HG03457 (cell line): ENCODE data around the gene EXOC7.
"Not testable (repeated sequence)": the region's sequence is repeated elsewhere in the genome, so short reads cannot be mapped to it uniquely, and the experiment has no call there.

Source experiments
- ATAC-seq: cut with Tn5 transposase; IDR thresholded peaks from one replicate; pipeline ENCODE4 v1.9.1; 2021; ENCODE audit warnings: moderate number of reproducible peaks; ENCODE audit not compliant: unreplicated experiment

The EXOC7 gene

GRCh38 chr17:76088868-76089576 is 14.6 kb downstream of the EXOC7 start:
- ATAC-seq: no peak

GRCh38 chr17:76088041-76088867 is 15.3 kb downstream of the EXOC7 start:
- ATAC-seq: no peak

GRCh38 chr17:76087531-76087930 is 16.1 kb downstream of the EXOC7 start:
- no peak for ATAC-seq

GRCh38 chr17:76086384-76086783 is 17.2 kb downstream of the EXOC7 start:
- no peak for ATAC-seq

GRCh38 chr17:76085731-76086366 is 17.7 kb downstream of the EXOC7 start:
- ATAC-seq: no peak

GRCh38 chr17:76085066-76085730 is 18.4 kb downstream of the EXOC7 start:
- no peak for ATAC-seq

- ATAC-seq: no peak
These were observed 19.9 kb downstream of the EXOC7 start for GRCh38 chr17:76083536-76084182.

GRCh38 chr17:76082326-76083251 is 21.0 kb downstream of the EXOC7 start:
- no peak for ATAC-seq

GRCh38 chr17:76081295-76082210 is 22.0 kb downstream of the EXOC7 start:
- no peak for ATAC-seq

- ATAC-seq: no peak
These were observed 22.8 kb downstream of the EXOC7 start for GRCh38 chr17:76080768-76081287.

- no peak for ATAC-seq
These were observed 23.4 kb downstream of the EXOC7 start for GRCh38 chr17:76079956-76080767.

- no peak for ATAC-seq
These were observed 24.0 kb downstream of the EXOC7 start for GRCh38 chr17:76079535-76079955.

- ATAC-seq: no peak
These were observed 24.6 kb downstream of the EXOC7 start, which contains the start of gene ZACN for GRCh38 chr17:76078860-76079534. Gene ZACN (plus strand): TSS chr17:76079182. CDS start chr17:76079265, 83 bp downstream.

- not testable (repeated sequence) for ATAC-seq
These were observed 25.2 kb downstream of the EXOC7 start for GRCh38 chr17:76078370-76078769.

GRCh38 chr17:76077584-76078110 is 25.9 kb downstream of the EXOC7 start:
- no peak for ATAC-seq

- ATAC-seq: no peak
These were observed 26.6 kb downstream of the EXOC7 start for GRCh38 chr17:76076765-76077583.
